Muscle layer of duodenum (tissue), 2 donors: Measurements from ENCODE around the gene KRTAP12-2.

Experiments used
- H3K27ac ChIP-seq: one replicate; pipeline ENCODE4 v1.7.0; 2013; ENCODE audit warnings: mild to moderate bottlenecking, low read length
- H3K27me3 ChIP-seq: one replicate; pipeline ENCODE4 v1.7.0; 2013; ENCODE audit warnings: low read depth, mild to moderate bottlenecking, control low read depth, low read length
- H3K36me3 ChIP-seq, 2 donors: one replicate each; pipeline ENCODE4 v1.7.0; 2013; ENCODE audit warnings: low read length in 2 of 2, control low read depth in 1 of 2, mild to moderate bottlenecking in 1 of 2; ENCODE audit not compliant: insufficient read depth in 2 of 2, control insufficient read depth in 1 of 2
- H3K4me1 ChIP-seq, 2 donors: one replicate each; pipeline ENCODE4 v1.7.0; 2013; ENCODE audit warnings: low read length in 2 of 2, mild to moderate bottlenecking in 2 of 2, control low read depth in 1 of 2, moderate library complexity in 1 of 2; ENCODE audit not compliant: insufficient read depth in 2 of 2, control insufficient read depth in 1 of 2
- H3K4me3 ChIP-seq, 2 donors: one replicate each; pipeline ENCODE4 v1.7.0; 2013; ENCODE audit warnings: low read length in 2 of 2, low read depth in 1 of 2, mild to moderate bottlenecking in 1 of 2
- H3K9me3 ChIP-seq, 2 donors: one replicate each; pipeline ENCODE4 v1.7.0; 2013; ENCODE audit warnings: low read length in 2 of 2, control low read depth in 1 of 2, mild to moderate bottlenecking in 1 of 2; ENCODE audit not compliant: control insufficient read depth in 1 of 2
- donor health status: healthy.

The KRTAP12-2 gene

GRCh38 chr21:44708866-44709425, 42.2 kb upstream of the KRTAP12-2 start:
- Histone ChIP-seq H3K27ac (no peak overlapping the region), H3K36me3 (no peaks in the 10 kb centered on the region), H3K9me3 (no peaks in the 10 kb centered on the region), H3K27me3 (peaks cover 66% of the 10 kb centered on the region), H3K4me1 (peaks cover 0 to 24% of the 10 kb centered on the region in 2 donors), H3K4me3 (no peak overlapping the region)

- Histone ChIP-seq H3K27ac (no peak overlapping the region), H3K36me3 (no peaks in the 10 kb centered on the region), H3K9me3 (no peaks in the 10 kb centered on the region), H3K4me3 (no peak overlapping the region), H3K27me3 (peaks cover 62% of the 10 kb centered on the region), H3K4me1 (peaks cover 0 to 24% of the 10 kb centered on the region in 2 donors)
Observed at GRCh38 chr21:44708213-44708865, 41.6 kb upstream of the KRTAP12-2 start.

GRCh38 chr21:44706706-44707581, 40.2 kb upstream of the KRTAP12-2 start:
- peaks cover 0 to 24% of the 10 kb centered on the region in 2 donors for H3K4me1 ChIP-seq
- H3K27ac ChIP-seq = no peak overlapping the region
- no peaks in the 10 kb centered on the region for H3K9me3 ChIP-seq
- no peak overlapping the region for H3K4me3 ChIP-seq
- peaks cover 50% of the 10 kb centered on the region for H3K27me3 ChIP-seq
- H3K36me3 ChIP-seq = no peaks in the 10 kb centered on the region

DNA sequence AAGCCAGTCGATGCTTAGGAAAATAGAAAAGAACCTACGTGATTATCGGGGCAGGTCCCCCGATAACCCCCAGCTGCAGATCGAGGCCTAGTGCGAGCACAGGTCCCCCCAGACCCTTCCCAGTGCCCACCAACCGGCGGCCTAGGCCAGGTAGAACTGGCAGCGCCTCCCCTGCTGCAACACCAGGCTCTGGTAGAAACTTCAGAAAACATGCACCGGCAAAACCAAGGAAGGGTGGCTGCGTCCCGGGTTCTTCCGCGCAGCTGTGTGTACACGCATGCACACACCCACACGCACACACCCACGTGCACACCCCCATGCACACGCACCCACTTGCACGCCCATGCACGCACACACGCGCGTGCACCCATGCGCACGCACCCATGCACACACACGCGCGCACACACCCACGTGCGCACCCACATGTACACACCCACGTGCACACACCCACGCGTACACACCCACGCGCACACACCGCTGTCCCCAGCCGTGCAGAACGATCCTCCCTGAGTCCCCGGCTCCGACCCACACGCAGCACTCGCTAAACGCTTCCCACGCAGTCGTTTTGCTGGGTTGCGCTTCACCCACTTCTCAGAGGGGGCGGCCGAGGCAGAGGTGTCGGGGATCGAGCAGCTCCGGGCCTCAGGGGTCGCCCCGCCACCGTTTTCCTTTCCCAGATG, 39.4 kb upstream of the KRTAP12-2 start:
- Histone ChIP-seq H3K36me3 (no peaks in the 10 kb centered on the region), H3K4me1 (peaks cover 0 to 17% of the 10 kb centered on the region in 2 donors), H3K27ac (no peak overlapping the region), H3K4me3 (no peak overlapping the region), H3K27me3 (peaks cover 50% of the 10 kb centered on the region), H3K9me3 (no peaks in the 10 kb centered on the region)

- H3K4me3 ChIP-seq = no peak overlapping the region
- H3K27me3 ChIP-seq = peaks cover 38% of the 10 kb centered on the region
- no peaks in the 10 kb centered on the region for H3K36me3 ChIP-seq
- H3K9me3 ChIP-seq = no peaks in the 10 kb centered on the region
- no peak overlapping the region for H3K27ac ChIP-seq
- peaks cover 0 to 9% of the 10 kb centered on the region in 2 donors for H3K4me1 ChIP-seq
Observed at GRCh38 chr21:44704636-44705001, 37.9 kb upstream of the KRTAP12-2 start.

GRCh38 chr21:44703731-44704635, 37.3 kb upstream of the KRTAP12-2 start:
- Histone ChIP-seq H3K36me3 (no peaks in the 10 kb centered on the region), H3K4me3 (no peak overlapping the region), H3K9me3 (no peaks in the 10 kb centered on the region), H3K27me3 (peaks cover 32% of the 10 kb centered on the region), H3K27ac (no peak overlapping the region), H3K4me1 (peaks cover 0 to 3% of the 10 kb centered on the region in 2 donors)

DNA sequence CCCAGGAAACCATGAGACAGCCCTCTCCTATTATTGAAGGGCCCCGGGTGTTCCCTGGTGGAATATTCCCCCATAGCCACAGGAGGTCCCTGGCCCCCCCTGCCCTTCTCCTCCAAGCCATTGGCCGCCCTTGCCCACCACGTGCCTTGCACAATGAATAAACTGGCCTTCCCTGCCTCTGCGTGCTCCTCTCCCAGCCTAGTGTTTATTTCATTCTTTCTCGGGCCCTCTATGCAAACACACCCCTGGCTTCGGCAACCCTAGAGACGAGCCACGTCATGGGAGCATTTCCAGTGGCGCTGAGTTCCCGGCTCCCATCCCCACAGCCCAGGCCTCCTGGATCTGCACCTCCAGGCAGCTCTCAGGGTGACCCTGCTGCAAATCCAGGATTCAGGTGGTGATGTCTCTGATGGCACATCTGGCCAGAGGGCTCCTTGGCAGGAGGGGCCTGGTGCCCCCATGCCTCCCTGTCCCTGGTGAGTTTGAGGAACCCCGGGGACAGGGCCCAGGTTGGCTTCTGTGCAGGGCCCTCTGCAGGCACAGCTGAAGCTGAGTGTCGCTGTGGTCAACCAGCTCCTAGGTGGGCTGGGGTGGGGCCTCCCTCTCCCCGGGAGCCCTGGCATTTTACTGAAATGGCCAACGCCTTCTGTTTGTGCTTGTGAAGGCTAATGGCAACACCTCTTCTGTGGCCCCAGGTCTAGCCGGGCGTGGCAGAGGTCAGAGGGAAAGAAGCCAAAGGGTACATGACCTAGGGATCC, 36.4 kb upstream of the KRTAP12-2 start:
- Histone ChIP-seq H3K9me3 (no peaks in the 10 kb centered on the region), H3K4me3 (no peak overlapping the region), H3K4me1 (peaks cover 0 to 3% of the 10 kb centered on the region in 2 donors), H3K36me3 (no peaks in the 10 kb centered on the region), H3K27ac (no peak overlapping the region), H3K27me3 (peaks cover 30% of the 10 kb centered on the region)

DNA sequence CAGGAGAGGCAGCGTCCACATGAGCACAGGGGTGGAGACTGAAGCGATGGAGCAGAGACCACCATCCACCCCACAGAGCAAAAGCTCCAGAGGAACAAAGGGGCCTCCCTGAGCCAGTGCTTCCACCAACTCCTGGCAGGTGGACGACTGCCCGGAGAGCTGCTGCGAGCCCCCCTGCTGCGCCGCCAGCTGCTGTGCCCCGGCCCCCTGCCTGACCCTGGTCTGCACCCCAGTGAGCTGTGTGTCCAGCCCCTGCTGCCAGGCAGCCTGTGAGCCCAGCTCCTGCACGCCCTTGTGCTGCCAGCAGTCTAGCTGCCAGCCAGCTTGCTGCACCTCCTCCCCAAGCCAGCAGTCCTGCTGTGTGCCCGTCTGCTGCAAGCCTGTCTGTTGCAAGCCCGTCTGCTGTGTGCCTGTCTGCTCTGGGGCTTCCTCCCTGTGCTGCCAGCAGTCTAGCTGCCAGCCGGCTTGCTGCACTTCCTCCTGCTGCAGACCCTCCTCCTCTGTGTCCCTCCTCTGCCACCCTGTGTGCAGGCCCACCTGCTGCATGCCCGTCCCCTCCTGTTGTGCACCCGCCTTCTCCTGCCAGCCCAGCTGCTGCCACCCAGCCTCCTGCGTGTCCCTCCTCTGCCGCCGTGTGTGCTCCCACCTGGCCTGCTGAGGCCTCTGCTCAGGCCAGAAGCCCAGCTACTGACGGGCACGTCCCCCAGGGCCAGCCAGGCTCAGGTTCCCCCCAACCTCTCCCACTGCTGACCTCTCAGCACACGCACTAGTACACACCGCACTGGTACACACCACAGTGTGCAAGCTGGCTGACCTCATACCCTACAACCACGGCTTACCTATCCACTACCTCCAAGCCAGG, 35.6 kb upstream of the KRTAP12-2 start:
- Histone ChIP-seq H3K9me3 (no peaks in the 10 kb centered on the region), H3K27me3 (peaks cover 27% of the 10 kb centered on the region), H3K4me1 (peaks cover 0 to 3% of the 10 kb centered on the region in 2 donors), H3K27ac (no peak overlapping the region), H3K4me3 (no peak overlapping the region), H3K36me3 (no peaks in the 10 kb centered on the region)

GRCh38 chr21:44701541-44701940, 34.8 kb upstream of the KRTAP12-2 start:
- Histone ChIP-seq H3K4me1 (peaks cover 0 to 2% of the 10 kb centered on the region in 2 donors), H3K27me3 (peaks cover 24% of the 10 kb centered on the region), H3K4me3 (no peak overlapping the region), H3K36me3 (no peaks in the 10 kb centered on the region), H3K9me3 (no peaks in the 10 kb centered on the region), H3K27ac (no peak overlapping the region)
